GM23248 (cell line): ENCODE measurements around the gene ABCC4. TPM values are rescaled to one million over a fixed set of nuclear protein-coding genes. Genes with fewer than 3 reads are reported as not detected.

ENCODE experiments used
- DNase-seq: peaks from one replicate; pipeline ENCODE4 v3.0.0-alpha.2; 2015
- H2AFZ ChIP-seq: fragments of 200-600 bp; sonication (generic); 2 replicates; pipeline ENCODE4 v1.6.1; 2016; ENCODE audit warnings: antibody characterized with exemption
- H3F3A ChIP-seq: fragments of 200-600 bp; sonication (generic); 2 replicates; pipeline ENCODE4 v1.6.1; 2016; ENCODE audit warnings: mild to moderate bottlenecking, antibody characterized with exemption, mixed run types; ENCODE audit not compliant: insufficient read depth
- H3K27ac ChIP-seq: fragments of 200-600 bp; sonication (generic); 2 replicates; pipeline ENCODE4 v1.5.1; 2016; ENCODE audit warnings: mild to moderate bottlenecking
- H3K27me3 ChIP-seq: fragments of 200-600 bp; sonication (generic); replicated peaks from 2 replicates; pipeline ENCODE4 v1.6.1; 2016; ENCODE audit warnings: mild to moderate bottlenecking; ENCODE audit not compliant: insufficient read depth
- H3K36me3 ChIP-seq: fragments of 200-600 bp; sonication (generic); 2 replicates; pipeline ENCODE4 v1.6.1; 2016; ENCODE audit warnings: low read depth, mild to moderate bottlenecking
- H3K4me1 ChIP-seq: fragments of 200-600 bp; sonication (generic); 2 replicates; pipeline ENCODE4 v1.6.1; 2016; ENCODE audit warnings: mild to moderate bottlenecking; ENCODE audit not compliant: insufficient read depth
- H3K4me2 ChIP-seq: fragments of 200-600 bp; sonication (generic); one replicate; pipeline ENCODE4 v1.6.1; 2016; ENCODE audit warnings: mild to moderate bottlenecking; ENCODE audit not compliant: unreplicated experiment
- H3K4me3 ChIP-seq: fragments of 200-600 bp; sonication (generic); 2 replicates; pipeline ENCODE4 v1.5.1; 2016; ENCODE audit warnings: mild to moderate bottlenecking
- H3K79me2 ChIP-seq: fragments of 200-600 bp; sonication (generic); 2 replicates; pipeline ENCODE4 v1.6.1; 2016; ENCODE audit warnings: mild to moderate bottlenecking; ENCODE audit not compliant: insufficient read depth
- H3K9ac ChIP-seq: fragments of 200-600 bp; sonication (generic); 2 replicates; pipeline ENCODE4 v1.6.1; 2016; ENCODE audit warnings: mild to moderate bottlenecking
- H3K9me2 ChIP-seq: fragments of 200-600 bp; sonication (generic); 2 replicates; pipeline ENCODE4 v1.6.1; 2016; ENCODE audit warnings: mixed run types, mild to moderate bottlenecking, moderate library complexity; ENCODE audit not compliant: insufficient read depth
- H3K9me3 ChIP-seq: fragments of 200-600 bp; sonication (generic); one replicate; pipeline ENCODE4 v1.6.1; 2017; ENCODE audit warnings: low read depth
- H4K20me1 ChIP-seq: fragments of 200-600 bp; sonication (generic); 2 replicates; pipeline ENCODE4 v1.6.0; 2016; ENCODE audit not compliant: insufficient read depth
- EZH2 ChIP-seq: fragments of 200-600 bp; sonication (generic); IDR thresholded peaks from 2 replicates; pipeline ENCODE4 v1.6.1; 2018; ENCODE audit warnings: antibody characterized with exemption, mild to moderate bottlenecking; ENCODE audit not compliant: insufficient read depth, poor library complexity, severe bottlenecking
- EZH2phosphoT487 ChIP-seq: fragments of 200-600 bp; sonication (generic); IDR thresholded peaks from 2 replicates; pipeline ENCODE4 v1.6.1; 2018; ENCODE audit warnings: antibody characterized with exemption, moderate library complexity, mild to moderate bottlenecking, low read depth; ENCODE audit not compliant: insufficient read depth
- WGBS, 2 experiments: methylation state at CpG; one replicate each; pipeline ENCODE4 v1.1.6; 2015 to 2017; ENCODE audit warnings: low lambda C conversion rate in 2 of 2, low coverage in 1 of 2; ENCODE audit errors: missing lambda C conversion rate in 2 of 2; 5-methylcytosine and 5-hydroxymethylcytosine counted together
- in situ Hi-C: fragments of 300-500 bp; cut with MboI; formaldehyde crosslinking; loops from 2 replicates; pipeline ENCODE4 v1.15.0; 2020
- polyA plus RNA-seq: library from polyadenylated mRNA; unstranded; fragments of >200 nt; fragmentation: Nextera tagmentation; extraction: Ambion mirVana; gene quantifications from 2 replicates; pipeline ENCODE4 v1.2.1, GENCODE V29; 2016
- total RNA-seq: library from RNA; depleted of rRNA; stranded (reverse); fragments of >200 nt; shearing (Covaris generic); gene quantifications from 2 replicates; pipeline ENCODE4 v1.2.3, GENCODE V29; 2014

ABCC4 gene
- total and polyA plus RNA-seq, 2 experiments from 2014 or later, result 3.9 to 11.2 TPM

- 32 to 35% methylated on average over 5 of the region's 5 CpGs for WGBS, 2 experiments
- no peak for DNase-seq
- no peak overlapping the region for H2AFZ ChIP-seq
- no peak overlapping the region for H3K4me3 ChIP-seq
- H3K9ac ChIP-seq, result no peak overlapping the region
- TF ChIP-seq EZH2 (no peak), EZH2phosphoT487 (no peak)
- peaks cover 19% of the 10 kb centered on the region for H3K27me3 ChIP-seq
- H3K27ac ChIP-seq, result no peak overlapping the region
- no peaks in the 10 kb centered on the region for H4K20me1 ChIP-seq
- H3K9me3 ChIP-seq, result no peaks in the 10 kb centered on the region
- no peaks in the 10 kb centered on the region for H3K9me2 ChIP-seq
- no peaks in the 10 kb centered on the region for H3K79me2 ChIP-seq
- no peaks in the 10 kb centered on the region for H3K4me1 ChIP-seq
- no peaks in the 10 kb centered on the region for H3K36me3 ChIP-seq
- H3K4me2 ChIP-seq, result no peak overlapping the region
- peaks cover 7% of the 10 kb centered on the region; the same call in 1 of the 2 replicates for H3F3A ChIP-seq
- in situ Hi-C loops, result no loop called here
These were observed 314.2 kb downstream of the ABCC4 start for GRCh38 chr13:94987081-94987480.

GRCh38 chr13:94984958-94985357 lies 316.3 kb downstream of the ABCC4 start:
- in situ Hi-C loops, result no loop called here
- Histone ChIP-seq H3K79me2 (no peaks in the 10 kb centered on the region), H3K9me3 (no peaks in the 10 kb centered on the region), H4K20me1 (no peaks in the 10 kb centered on the region), H3K36me3 (no peaks in the 10 kb centered on the region), H3F3A (peaks cover 7% of the 10 kb centered on the region; the same call in 1 of the 2 replicates), H2AFZ (no peak overlapping the region), H3K4me3 (no peak overlapping the region), H3K4me2 (no peak overlapping the region), H3K27ac (no peak overlapping the region), H3K27me3 (peaks cover 13% of the 10 kb centered on the region; the same call in 1 of the 2 replicates), H3K4me1 (no peaks in the 10 kb centered on the region), H3K9ac (no peak overlapping the region), H3K9me2 (no peaks in the 10 kb centered on the region)
- 8 to 9% methylated on average over 4 of the region's 4 CpGs for WGBS, 2 experiments
- TF ChIP-seq EZH2, result no peak
- TF ChIP-seq EZH2phosphoT487, result no peak
- DNase-seq, result no peak

- DNase-seq, result no peak
- in situ Hi-C loops, result no loop called here
- no peak overlapping the region for H3K4me2 ChIP-seq
- H3K27ac ChIP-seq, result no peak overlapping the region
- H3K9ac ChIP-seq, result no peak overlapping the region
- H3K9me2 ChIP-seq, result no peaks in the 10 kb centered on the region
- H3K27me3 ChIP-seq, result 0 out of 2 replicates have a peak, but pooled peaks cover 21% of the 10 kb centered on the region
- no peaks in the 10 kb centered on the region for H3K4me1 ChIP-seq
- H3K4me3 ChIP-seq, result no peak overlapping the region
- H3K9me3 ChIP-seq, result no peaks in the 10 kb centered on the region
- H2AFZ ChIP-seq, result no peak overlapping the region
- no peaks in the 10 kb centered on the region for H3F3A ChIP-seq
- H4K20me1 ChIP-seq, result no peaks in the 10 kb centered on the region
- WGBS, 2 experiments, result 45 to 54% methylated on average over 3 of the region's 3 CpGs
- no peaks in the 10 kb centered on the region for H3K36me3 ChIP-seq
- no peaks in the 10 kb centered on the region for H3K79me2 ChIP-seq
- no peak for TF ChIP-seq EZH2
These were observed 322.7 kb downstream of the ABCC4 start for GRCh38 chr13:94978516-94978915.

- H3F3A ChIP-seq, result no peaks in the 10 kb centered on the region
- DNase-seq, result no peak
- in situ Hi-C loops, result no loop called here
- H3K36me3 ChIP-seq, result no peaks in the 10 kb centered on the region
- 25 to 30% methylated on average over 7 of the region's 7 CpGs for WGBS, 2 experiments
- no peak overlapping the region for H2AFZ ChIP-seq
- no peaks in the 10 kb centered on the region for H3K9me3 ChIP-seq
- no peaks in the 10 kb centered on the region for H3K4me1 ChIP-seq
- no peak overlapping the region for H3K4me2 ChIP-seq
- TF ChIP-seq EZH2phosphoT487 (no peak), EZH2 (no peak)
- H3K27me3 ChIP-seq, result peaks cover 41% of the 10 kb centered on the region
- no peaks in the 10 kb centered on the region for H3K79me2 ChIP-seq
- H3K4me3 ChIP-seq, result no peak overlapping the region
- no peak overlapping the region for H3K9ac ChIP-seq
- no peaks in the 10 kb centered on the region for H4K20me1 ChIP-seq
- H3K27ac ChIP-seq, result no peak overlapping the region
- H3K9me2 ChIP-seq, result no peaks in the 10 kb centered on the region
These were observed 327.0 kb downstream of the ABCC4 start for GRCh38 chr13:94974015-94974951.
